Inferior parietal cortex (tissue), 1 donor: ENCODE measurements around the gene BUD13.

Experiments
- DNase-seq: peaks from one replicate; pipeline ENCODE4 v3.0.0-alpha.2; 2016; ENCODE audit errors: extremely low spot score

Gene BUD13

GRCh38 chr11:116750070-116750718 lies 22.6 kb downstream of the BUD13 start:
- no peak for DNase-seq

- DNase-seq, result no peak
Observed at GRCh38 chr11:116742104-116742503, 30.7 kb downstream of the BUD13 start.

- no peak for DNase-seq
Observed at GRCh38 chr11:116740741-116741140, 32.0 kb downstream of the BUD13 start.

- no peak for DNase-seq
Observed at GRCh38 chr11:116738975-116739374, 33.8 kb downstream of the BUD13 start.

- no peak for DNase-seq
Observed at GRCh38 chr11:116736763-116737162, 36.0 kb downstream of the BUD13 start.

GRCh38 chr11:116733969-116734508 lies 38.7 kb downstream of the BUD13 start:
- no peak for DNase-seq

- DNase-seq, result no peak
Observed at GRCh38 chr11:116733043-116733755, 39.6 kb downstream of the BUD13 start.

- peak; percentile 69 for DNase-seq
Observed at GRCh38 chr11:116732271-116733042, 40.3 kb downstream of the BUD13 start.

- DNase-seq, result no peak
Observed at GRCh38 chr11:116731821-116732220, 41.0 kb downstream of the BUD13 start.

GRCh38 chr11:116731097-116731761 lies 41.6 kb downstream of the BUD13 start:
- peak; percentile 54 for DNase-seq

GRCh38 chr11:116730601-116731000 lies 42.2 kb downstream of the BUD13 start:
- no peak for DNase-seq

- DNase-seq, result no peak
Observed at GRCh38 chr11:116730241-116730561, 42.6 kb downstream of the BUD13 start.

- DNase-seq, result no peak
Observed at GRCh38 chr11:116729501-116730240, 43.1 kb downstream of the BUD13 start.

- no peak for DNase-seq
Observed at GRCh38 chr11:116727990-116728389, 44.8 kb downstream of the BUD13 start.

GRCh38 chr11:116725434-116726221 lies 47.2 kb downstream of the BUD13 start:
- DNase-seq, result no peak

GRCh38 chr11:116724813-116725212 lies 48.0 kb downstream of the BUD13 start:
- DNase-seq, result no peak

GRCh38 chr11:116723511-116723910 lies 49.3 kb downstream of the BUD13 start:
- DNase-seq, result no peak

- no peak for DNase-seq
Observed at GRCh38 chr11:116721988-116722387, 50.8 kb downstream of the BUD13 start.

- no peak for DNase-seq
Observed at GRCh38 chr11:116720895-116721294, 51.9 kb downstream of the BUD13 start.

GRCh38 chr11:116718955-116719501 lies 53.8 kb downstream of the BUD13 start:
- no peak for DNase-seq
